Tibial nerve (tissue), 4 donors: ENCODE results near the gene ANKRD6. TPM values are rescaled to one million over a fixed set of nuclear protein-coding genes. Genes with fewer than 3 reads are reported as not detected.
A peak's percentile ranks its signal among the peaks of the same experiment; 100 is the strongest.

Source experiments
- DNase-seq, 2 donors: peaks; one replicate each; pipeline ENCODE4 v3.0.0-alpha.2; 2019; ENCODE audit warnings: low spot score in 2 of 2
- H3K27ac ChIP-seq, 4 donors: fragments of 200-600 bp; sonication (generic) in 3 of 4; one replicate each; pipeline ENCODE4 v1.5.1; 2017 to 2019; ENCODE audit warnings: mild to moderate bottlenecking in 1 of 4
- H3K27me3 ChIP-seq, 2 donors: fragments of 200-600 bp; sonication (generic) in 1 of 2; one replicate each; pipeline versions ENCODE4 v1.5.1 to v1.6.0; 2017 to 2019
- H3K36me3 ChIP-seq, 3 donors: fragments of 200-600 bp; sonication (generic); one replicate each; pipeline ENCODE4 v1.5.1; 2018 to 2019
- H3K4me1 ChIP-seq, 4 donors: fragments of 200-600 bp; sonication (generic) in 3 of 4; one replicate each; pipeline ENCODE4 v1.5.1; 2017 to 2019
- H3K4me3 ChIP-seq, 4 donors: fragments of 200-600 bp; sonication (generic) in 3 of 4; one replicate each; pipeline ENCODE4 v1.5.1; 2017 to 2019; ENCODE audit warnings: mild to moderate bottlenecking in 1 of 4, moderate library complexity in 1 of 4
- H3K9me3 ChIP-seq, 4 donors: fragments of 200-600 bp; sonication (generic) in 3 of 4; one replicate each; pipeline ENCODE4 v1.5.1; 2017 to 2019
- EP300 ChIP-seq, 2 donors: sonication (generic); formaldehyde crosslinking; IDR thresholded peaks; one replicate each; pipeline ENCODE4 v1.6.1; 2017; ENCODE audit warnings: antibody characterized with exemption in 2 of 2, mild to moderate bottlenecking in 1 of 2
- POLR2A ChIP-seq, 2 donors: fragments of 450-650 bp; IDR thresholded peaks; one replicate each; pipeline ENCODE4 v1.6.1; 2017; ENCODE audit warnings: antibody characterized with exemption in 2 of 2, mild to moderate bottlenecking in 2 of 2, moderate library complexity in 2 of 2
- WGBS, 2 donors: methylation state at CpG; one replicate each; pipeline ENCODE4 v1.1.5; 2018; 5-methylcytosine and 5-hydroxymethylcytosine counted together
- total RNA-seq, 4 donors: library from RNA; depleted of rRNA; stranded (reverse); fragments of >200 nt; gene quantifications; one replicate each; pipeline ENCODE4 v1.1.0, GENCODE V29; 2016
- TF ChIP-seq, protein P1 (sequence below), 5 experiments: fragments of 200-600 bp in 3 of 5; fragments of 450-650 bp in 2 of 5; sonication (generic) in 3 of 5; IDR thresholded peaks; one replicate each; pipeline ENCODE4 v1.5.1; 2016 to 2019; ENCODE audit warnings: antibody characterized with exemption in 5 of 5, mild to moderate bottlenecking in 3 of 5, moderate library complexity in 2 of 5

ANKRD6 gene
- total RNA-seq, 4 donors from 2014 or later: 10.1 to 22.8 (median 13.0) TPM

GRCh38 chr6:89400912-89401399 is 32.0 kb upstream of the ANKRD6 start:
- Histone ChIP-seq H3K27me3 (no peaks in the 10 kb centered on the region), H3K36me3 (no peaks in the 10 kb centered on the region), H3K4me1 (no peaks in the 10 kb centered on the region), H3K27ac (no peak overlapping the region), H3K4me3 (no peak overlapping the region), H3K9me3 (no peaks in the 10 kb centered on the region)
- TF ChIP-seq EP300 (IDR thresholded peaks at IDR 0.05) (no peak), POLR2A (IDR thresholded peaks at IDR 0.05) (no peak)
- TF ChIP-seq, protein P1, sequence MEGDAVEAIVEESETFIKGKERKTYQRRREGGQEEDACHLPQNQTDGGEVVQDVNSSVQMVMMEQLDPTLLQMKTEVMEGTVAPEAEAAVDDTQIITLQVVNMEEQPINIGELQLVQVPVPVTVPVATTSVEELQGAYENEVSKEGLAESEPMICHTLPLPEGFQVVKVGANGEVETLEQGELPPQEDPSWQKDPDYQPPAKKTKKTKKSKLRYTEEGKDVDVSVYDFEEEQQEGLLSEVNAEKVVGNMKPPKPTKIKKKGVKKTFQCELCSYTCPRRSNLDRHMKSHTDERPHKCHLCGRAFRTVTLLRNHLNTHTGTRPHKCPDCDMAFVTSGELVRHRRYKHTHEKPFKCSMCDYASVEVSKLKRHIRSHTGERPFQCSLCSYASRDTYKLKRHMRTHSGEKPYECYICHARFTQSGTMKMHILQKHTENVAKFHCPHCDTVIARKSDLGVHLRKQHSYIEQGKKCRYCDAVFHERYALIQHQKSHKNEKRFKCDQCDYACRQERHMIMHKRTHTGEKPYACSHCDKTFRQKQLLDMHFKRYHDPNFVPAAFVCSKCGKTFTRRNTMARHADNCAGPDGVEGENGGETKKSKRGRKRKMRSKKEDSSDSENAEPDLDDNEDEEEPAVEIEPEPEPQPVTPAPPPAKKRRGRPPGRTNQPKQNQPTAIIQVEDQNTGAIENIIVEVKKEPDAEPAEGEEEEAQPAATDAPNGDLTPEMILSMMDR (IDR thresholded peaks at IDR 0.05): no peak
- 65 to 69% methylated on average over 6 of the region's 6 CpGs for WGBS, 2 donors
- no peak for DNase-seq

GRCh38 chr6:89402776-89403175 is 30.2 kb upstream of the ANKRD6 start:
- Histone ChIP-seq H3K4me1 (no peaks in the 10 kb centered on the region), H3K27me3 (no peaks in the 10 kb centered on the region), H3K4me3 (no peak overlapping the region), H3K27ac (no peak overlapping the region), H3K9me3 (no peaks in the 10 kb centered on the region), H3K36me3 (no peaks in the 10 kb centered on the region)
- WGBS, 2 donors: 89 to 93% methylated on average over 6 of the region's 6 CpGs
- TF ChIP-seq POLR2A (IDR thresholded peaks at IDR 0.05) (no peak), EP300 (IDR thresholded peaks at IDR 0.05) (no peak)
- TF ChIP-seq, protein P1 (IDR thresholded peaks at IDR 0.05): no peak
- DNase-seq: no peak

DNA sequence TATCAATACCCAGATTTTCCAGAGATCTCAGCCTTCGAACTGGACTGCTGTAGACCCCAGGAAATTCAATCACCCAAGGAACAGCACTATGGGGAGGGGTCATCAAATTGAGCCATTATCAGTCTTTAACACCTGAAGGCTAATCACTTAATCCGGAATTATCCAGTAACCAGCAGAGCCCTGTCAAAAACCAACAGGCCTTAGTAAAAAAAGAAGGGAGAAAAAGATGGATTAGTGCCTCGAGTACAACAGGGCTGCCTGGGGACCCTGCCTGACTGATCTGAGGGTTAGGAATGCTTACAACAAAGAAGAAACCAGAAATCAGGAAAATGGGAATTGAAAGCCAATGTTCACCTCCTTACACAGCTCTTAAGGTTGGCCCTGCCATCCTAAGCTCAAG is 28.4 kb upstream of the ANKRD6 start:
- no peak for DNase-seq
- no peaks in the 10 kb centered on the region for H3K27me3 ChIP-seq
- H3K36me3 ChIP-seq: no peaks in the 10 kb centered on the region
- WGBS, 2 donors: 76 to 81% methylated on average over 3 of the region's 3 CpGs
- no peak for TF ChIP-seq EP300 (IDR thresholded peaks at IDR 0.05)
- TF ChIP-seq POLR2A (IDR thresholded peaks at IDR 0.05): no peak
- TF ChIP-seq, protein P1 (IDR thresholded peaks at IDR 0.05): no peak
- H3K9me3 ChIP-seq: no peaks in the 10 kb centered on the region
- H3K27ac ChIP-seq: no peak overlapping the region
- no peaks in the 10 kb centered on the region for H3K4me1 ChIP-seq
- H3K4me3 ChIP-seq: no peak overlapping the region

GRCh38 chr6:89406141-89406540 is 26.8 kb upstream of the ANKRD6 start:
- Histone ChIP-seq H3K27ac (no peak overlapping the region), H3K4me3 (no peak overlapping the region), H3K9me3 (no peaks in the 10 kb centered on the region), H3K4me1 (peaks cover 0 to 12% (median 0%) of the 10 kb centered on the region in 4 donors), H3K27me3 (no peaks in the 10 kb centered on the region), H3K36me3 (no peaks in the 10 kb centered on the region)
- 58 to 59% methylated on average over 10 of the region's 10 CpGs for WGBS, 2 donors
- DNase-seq: no peak
- TF ChIP-seq POLR2A (IDR thresholded peaks at IDR 0.05) (no peak), EP300 (IDR thresholded peaks at IDR 0.05) (no peak)
- TF ChIP-seq, protein P1 (IDR thresholded peaks at IDR 0.05): no peak

DNA sequence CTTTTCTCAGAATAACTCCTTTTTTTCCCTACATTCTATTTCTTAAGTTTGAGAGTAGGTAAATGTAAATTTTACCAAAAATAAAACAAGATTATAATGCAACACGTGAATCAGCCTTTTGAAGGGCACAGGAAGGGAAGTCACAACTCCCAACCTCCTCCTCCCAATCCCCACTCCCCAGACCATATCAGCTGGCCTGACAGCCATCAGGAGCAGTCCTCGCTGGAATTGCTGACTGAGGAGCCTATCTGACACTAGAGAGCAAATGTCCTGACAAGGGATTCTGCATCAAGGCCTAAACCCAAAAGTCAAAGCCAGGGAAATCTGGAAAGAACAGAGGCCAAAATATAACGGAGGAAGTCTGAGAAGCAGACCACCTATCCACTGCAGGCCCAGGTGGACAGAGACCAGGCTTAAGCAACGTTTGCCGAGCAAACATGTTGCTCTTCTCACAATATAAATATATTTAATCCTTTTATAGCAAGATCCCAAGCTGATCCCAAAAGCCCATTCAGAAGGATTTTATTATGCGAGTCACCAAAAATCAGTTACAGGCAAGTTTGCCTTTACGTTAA is 23.4 kb upstream of the ANKRD6 start:
- 78 to 81% methylated on average over 7 of the region's 7 CpGs for WGBS, 2 donors
- peak overlapping the region in 1 of 4 donors; percentile 16 for H3K27ac ChIP-seq

More for the DNA sequence above, 23.4 kb upstream of the ANKRD6 start:
- no peak for TF ChIP-seq EP300 (IDR thresholded peaks at IDR 0.05)
- no peak for TF ChIP-seq POLR2A (IDR thresholded peaks at IDR 0.05)
- TF ChIP-seq, protein P1 (IDR thresholded peaks at IDR 0.05): no peak
- peaks cover 0 to 23% (median 5%) of the 10 kb centered on the region in 4 donors for H3K4me1 ChIP-seq
- no peaks in the 10 kb centered on the region for H3K9me3 ChIP-seq
- no peak overlapping the region for H3K4me3 ChIP-seq
- H3K27me3 ChIP-seq: no peaks in the 10 kb centered on the region
- no peaks in the 10 kb centered on the region for H3K36me3 ChIP-seq
- no peak for DNase-seq
